Osteoblast (primary cell): ENCODE data around the gene ALPL. TPM values are rescaled to one million over a fixed set of nuclear protein-coding genes. Genes with fewer than 3 reads are reported as not detected.

Experiments
- DNase-seq: peaks from one replicate; pipeline ENCODE4 v3.0.0; 2011; ENCODE audit warnings: low spot score, mixed read lengths; ENCODE audit not compliant: insufficient read length; ENCODE audit errors: missing footprints
- H2AFZ ChIP-seq: 2 replicates; pipeline ENCODE4 v1.6.0; 2011; ENCODE audit warnings: mild to moderate bottlenecking, low read length
- H3K27ac ChIP-seq: 2 replicates; pipeline ENCODE4 v1.5.1; 2011; ENCODE audit warnings: mild to moderate bottlenecking, low read depth, low read length, moderate library complexity
- H3K27me3 ChIP-seq: 2 replicates; pipeline ENCODE4 v1.6.0; 2012; ENCODE audit warnings: mild to moderate bottlenecking, control low read depth, inconsistent platforms, low read length, moderate library complexity; ENCODE audit not compliant: insufficient read depth
- H3K36me3 ChIP-seq: 2 replicates; pipeline ENCODE4 v1.5.1; 2011; ENCODE audit warnings: mild to moderate bottlenecking, low read length, control low read depth, moderate library complexity; ENCODE audit not compliant: insufficient read depth
- H3K4me1 ChIP-seq: 2 replicates; pipeline ENCODE4 v1.5.1; 2011; ENCODE audit warnings: mild to moderate bottlenecking, low read length, control low read depth, moderate library complexity; ENCODE audit not compliant: insufficient read depth
- H3K4me2 ChIP-seq: 2 replicates; pipeline ENCODE4 v1.6.0; 2011; ENCODE audit warnings: mild to moderate bottlenecking, low read length; ENCODE audit not compliant: insufficient read depth
- H3K4me3 ChIP-seq: fragments of 200-600 bp; sonication (generic); 3 replicates; pipeline ENCODE4 v1.5.1; 2012; ENCODE audit warnings: mild to moderate bottlenecking, low read length, inconsistent platforms; ENCODE audit not compliant: insufficient read depth
- H3K79me2 ChIP-seq: 2 replicates; pipeline ENCODE4 v1.6.0; 2012; ENCODE audit warnings: mild to moderate bottlenecking, low read length, control low read depth, inconsistent platforms; ENCODE audit not compliant: insufficient read depth
- H3K9me3 ChIP-seq: 2 replicates; pipeline ENCODE4 v1.5.1; 2011; ENCODE audit warnings: low read depth, low read length, control low read depth
- H4K20me1 ChIP-seq: 2 replicates; pipeline ENCODE4 v1.6.0; 2012; ENCODE audit warnings: mild to moderate bottlenecking, low read length, control low read depth; ENCODE audit not compliant: insufficient read depth
- total RNA-seq: library from RNA; depleted of rRNA; stranded (reverse); fragments of >200 nt; gene quantifications from 2 replicates; pipeline ENCODE4 v1.2.3, GENCODE V29; 2012
- TF ChIP-seq, protein P1 (sequence below): IDR thresholded peaks from 2 replicates; pipeline ENCODE4 v1.5.1; 2011; ENCODE audit warnings: mild to moderate bottlenecking, low read depth, low read length, moderate library complexity; ENCODE audit errors: extremely low read depth

Gene ALPL
- total RNA-seq, 1 donor = 8.0 TPM

DNA sequence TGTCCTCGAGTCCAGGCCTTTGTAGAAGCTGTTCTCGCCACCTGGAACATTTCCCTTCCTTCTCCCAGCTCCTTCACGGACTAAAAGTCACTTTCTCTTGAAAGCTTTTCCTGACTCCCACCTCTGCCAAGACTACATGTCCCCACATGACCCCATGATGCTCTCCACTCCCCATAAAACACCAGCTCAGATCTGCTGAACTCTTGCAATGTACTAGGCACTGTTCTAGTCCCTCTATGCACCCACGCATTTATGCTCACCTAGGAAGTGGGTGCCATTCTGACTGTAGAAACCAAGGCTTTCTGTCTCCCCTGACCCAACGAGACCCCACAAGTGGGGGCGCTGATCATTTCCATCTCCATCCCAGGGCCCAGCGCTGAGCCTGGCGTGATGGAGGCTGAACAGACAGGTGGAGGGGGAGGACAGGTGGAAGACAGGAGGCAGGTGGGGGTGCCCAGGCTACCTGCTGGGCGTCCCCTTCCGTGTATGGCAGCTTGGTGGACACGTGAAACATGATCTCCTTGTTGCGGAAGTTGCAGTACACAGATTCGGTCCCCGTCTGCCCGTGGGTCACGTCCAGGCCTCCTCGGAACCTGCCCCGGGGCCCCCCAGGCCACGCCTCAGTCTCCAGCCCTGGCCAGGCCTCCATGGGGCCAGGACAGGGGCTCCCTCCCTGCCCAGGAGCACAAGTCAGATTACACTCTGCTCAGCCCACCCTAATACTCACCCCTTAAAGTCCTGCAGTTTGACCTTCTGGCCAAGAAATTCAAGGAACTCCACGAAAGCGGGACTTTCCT is 102.0 kb downstream of the ALPL start:
- no peak overlapping the region for H3K4me3 ChIP-seq
- no peak overlapping the region for H3K4me2 ChIP-seq
- TF ChIP-seq, protein P1, sequence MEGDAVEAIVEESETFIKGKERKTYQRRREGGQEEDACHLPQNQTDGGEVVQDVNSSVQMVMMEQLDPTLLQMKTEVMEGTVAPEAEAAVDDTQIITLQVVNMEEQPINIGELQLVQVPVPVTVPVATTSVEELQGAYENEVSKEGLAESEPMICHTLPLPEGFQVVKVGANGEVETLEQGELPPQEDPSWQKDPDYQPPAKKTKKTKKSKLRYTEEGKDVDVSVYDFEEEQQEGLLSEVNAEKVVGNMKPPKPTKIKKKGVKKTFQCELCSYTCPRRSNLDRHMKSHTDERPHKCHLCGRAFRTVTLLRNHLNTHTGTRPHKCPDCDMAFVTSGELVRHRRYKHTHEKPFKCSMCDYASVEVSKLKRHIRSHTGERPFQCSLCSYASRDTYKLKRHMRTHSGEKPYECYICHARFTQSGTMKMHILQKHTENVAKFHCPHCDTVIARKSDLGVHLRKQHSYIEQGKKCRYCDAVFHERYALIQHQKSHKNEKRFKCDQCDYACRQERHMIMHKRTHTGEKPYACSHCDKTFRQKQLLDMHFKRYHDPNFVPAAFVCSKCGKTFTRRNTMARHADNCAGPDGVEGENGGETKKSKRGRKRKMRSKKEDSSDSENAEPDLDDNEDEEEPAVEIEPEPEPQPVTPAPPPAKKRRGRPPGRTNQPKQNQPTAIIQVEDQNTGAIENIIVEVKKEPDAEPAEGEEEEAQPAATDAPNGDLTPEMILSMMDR = no peak
- H3K27me3 ChIP-seq = peaks cover 30% of the 10 kb centered on the region
- no peaks in the 10 kb centered on the region for H3K79me2 ChIP-seq
- H3K36me3 ChIP-seq = no peaks in the 10 kb centered on the region
- no peaks in the 10 kb centered on the region for H3K4me1 ChIP-seq
- H3K27ac ChIP-seq = no peak overlapping the region
- no peak overlapping the region for H2AFZ ChIP-seq
- no peaks in the 10 kb centered on the region for H3K9me3 ChIP-seq
- no peak for DNase-seq
- peaks cover 4% of the 10 kb centered on the region for H4K20me1 ChIP-seq

DNA sequence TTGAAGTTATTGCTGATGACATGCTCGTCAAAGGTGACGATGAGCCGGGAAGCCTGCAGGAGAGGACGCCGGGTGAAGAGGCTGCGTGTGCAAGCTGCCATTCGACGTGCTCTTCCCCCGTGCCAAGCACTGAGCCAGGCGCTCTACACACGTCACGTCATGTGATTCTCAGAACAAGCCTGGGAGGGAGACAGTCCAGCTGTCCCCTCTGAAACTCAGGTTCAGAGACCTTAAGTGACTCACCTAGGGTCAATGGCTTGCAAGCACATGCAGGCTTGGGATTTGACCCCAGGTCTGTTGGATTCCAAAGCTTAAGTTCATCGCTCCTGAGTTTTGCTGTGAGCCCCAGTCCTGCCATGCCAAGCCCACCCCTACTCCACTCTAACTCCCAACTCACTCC is 102.8 kb downstream of the ALPL start:
- H2AFZ ChIP-seq = no peak overlapping the region
- no peaks in the 10 kb centered on the region for H3K4me1 ChIP-seq
- DNase-seq = no peak
- H3K4me2 ChIP-seq = no peak overlapping the region
- H3K27me3 ChIP-seq = peaks cover 30% of the 10 kb centered on the region
- H4K20me1 ChIP-seq = peaks cover 3% of the 10 kb centered on the region
- H3K4me3 ChIP-seq = no peak overlapping the region
- no peaks in the 10 kb centered on the region for H3K79me2 ChIP-seq
- H3K9me3 ChIP-seq = no peaks in the 10 kb centered on the region
- no peak overlapping the region for H3K27ac ChIP-seq
- TF ChIP-seq, protein P1 = no peak
- no peaks in the 10 kb centered on the region for H3K36me3 ChIP-seq

DNA sequence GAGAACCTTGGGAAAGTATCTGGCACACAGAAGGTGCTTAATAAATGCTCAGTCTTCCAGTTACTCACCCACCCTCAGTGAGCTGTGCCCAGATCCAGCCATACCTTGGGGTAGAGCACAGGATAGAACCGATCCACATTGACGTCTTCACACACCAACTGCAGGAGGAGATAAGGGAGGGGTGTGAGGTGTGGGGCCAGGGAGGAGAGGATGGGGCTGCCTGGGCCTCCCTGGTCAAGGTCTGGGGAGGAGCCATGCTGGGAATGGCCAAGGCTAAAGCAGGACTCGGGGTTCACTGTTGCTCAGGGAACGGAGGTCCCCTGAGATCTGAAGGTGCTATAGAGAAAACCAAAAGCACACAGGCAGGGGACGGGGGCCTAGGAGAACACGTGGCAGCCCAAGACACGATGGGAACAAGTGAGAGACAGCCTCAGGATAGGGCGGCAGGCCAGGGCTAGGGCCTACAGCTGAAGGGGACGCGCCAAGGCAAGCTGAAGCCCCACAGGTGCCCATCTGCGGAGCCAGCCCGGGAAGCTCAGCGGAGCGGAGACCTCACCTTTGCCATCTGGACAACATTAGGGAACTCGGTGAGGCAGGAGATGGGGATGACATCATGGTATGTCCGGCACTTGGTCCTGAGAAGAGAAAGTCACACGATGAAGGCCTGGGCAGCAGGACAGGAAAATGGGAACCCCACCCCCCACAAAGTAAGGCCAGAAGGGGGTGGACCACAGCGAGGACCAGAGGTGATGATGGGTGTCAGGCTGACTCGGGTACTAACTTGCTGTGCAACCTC is 104.0 kb downstream of the ALPL start:
- no peak for DNase-seq
- TF ChIP-seq, protein P1 = no peak
- H2AFZ ChIP-seq = no peak overlapping the region
- H3K4me3 ChIP-seq = no peak overlapping the region
- no peaks in the 10 kb centered on the region for H3K36me3 ChIP-seq
- H4K20me1 ChIP-seq = no peaks in the 10 kb centered on the region
- H3K9me3 ChIP-seq = no peaks in the 10 kb centered on the region
- H3K4me1 ChIP-seq = no peaks in the 10 kb centered on the region
- no peak overlapping the region for H3K27ac ChIP-seq
- H3K27me3 ChIP-seq = peaks cover 30% of the 10 kb centered on the region
- no peak overlapping the region for H3K4me2 ChIP-seq
- no peaks in the 10 kb centered on the region for H3K79me2 ChIP-seq
